Activated naive CD8-positive, alpha-beta T cell treated with anti-CD3 and anti-CD28 coated beads, Interleukin-2, amount 50 U/mL, for 24 hours (primary cell): ENCODE measurements around the gene BMAL2.

Source experiments
- ATAC-seq: fragments of 150-1000 bp; cut with Tn5 transposase; one replicate; pipeline ENCODE4 v1.10.0; 2021
- DNase-seq: peaks from one replicate; pipeline ENCODE4 v3.0.0; 2021
- H3K27ac Mint-ChIP-seq: one replicate; pipeline ENCODE4 v1.8.0; 2021; ENCODE audit warnings: mild to moderate bottlenecking, mixed read lengths
- H3K27me3 Mint-ChIP-seq: one replicate; pipeline ENCODE4 v1.8.0; 2021; ENCODE audit warnings: mixed read lengths
- H3K36me3 Mint-ChIP-seq: one replicate; pipeline ENCODE4 v1.8.0; 2021; ENCODE audit warnings: low read depth, mixed read lengths
- H3K4me1 Mint-ChIP-seq: one replicate; pipeline ENCODE4 v1.8.0; 2021; ENCODE audit warnings: mixed read lengths
- H3K4me3 Mint-ChIP-seq: one replicate; pipeline ENCODE4 v1.8.0; 2021; ENCODE audit warnings: mild to moderate bottlenecking, moderate library complexity, mixed read lengths
- H3K9me3 Mint-ChIP-seq: one replicate; pipeline ENCODE4 v1.8.0; 2021; ENCODE audit warnings: mixed read lengths

Gene BMAL2

GRCh38 chr12:27334721-27335082 is 2.1 kb downstream of the BMAL2 start:
- Mint-ChIP-seq H3K27ac (no peak overlapping the region), H3K36me3 (no peaks in the 10 kb centered on the region), H3K4me1 (peaks cover 39% of the 10 kb centered on the region), H3K4me3 (no peak overlapping the region), H3K9me3 (no peaks in the 10 kb centered on the region), H3K27me3 (peaks cover 36% of the 10 kb centered on the region)
- no peak for ATAC-seq
- DNase-seq = no peak

- H3K4me3 Mint-ChIP-seq = no peak overlapping the region
- no peaks in the 10 kb centered on the region for H3K36me3 Mint-ChIP-seq
- ATAC-seq (no peak), DNase-seq (no peak)
- peaks cover 39% of the 10 kb centered on the region for H3K27me3 Mint-ChIP-seq
- H3K9me3 Mint-ChIP-seq = no peaks in the 10 kb centered on the region
- no peak overlapping the region for H3K27ac Mint-ChIP-seq
- peaks cover 35% of the 10 kb centered on the region for H3K4me1 Mint-ChIP-seq
Measured at GRCh38 chr12:27335364-27336281, 3.0 kb downstream of the BMAL2 start.

- ATAC-seq (no peak), DNase-seq (no peak)
- no peak overlapping the region for H3K27ac Mint-ChIP-seq
- peaks cover 28% of the 10 kb centered on the region for H3K4me1 Mint-ChIP-seq
- H3K9me3 Mint-ChIP-seq = no peaks in the 10 kb centered on the region
- H3K4me3 Mint-ChIP-seq = no peak overlapping the region
- peaks cover 39% of the 10 kb centered on the region for H3K27me3 Mint-ChIP-seq
- H3K36me3 Mint-ChIP-seq = no peaks in the 10 kb centered on the region
Measured at GRCh38 chr12:27336282-27336653, 3.6 kb downstream of the BMAL2 start.

- Mint-ChIP-seq H3K27me3 (peaks cover 35% of the 10 kb centered on the region), H3K27ac (no peak overlapping the region), H3K4me3 (no peak overlapping the region), H3K9me3 (no peaks in the 10 kb centered on the region), H3K36me3 (no peaks in the 10 kb centered on the region), H3K4me1 (peaks cover 17% of the 10 kb centered on the region)
- ATAC-seq (no peak), DNase-seq (no peak)
Measured at GRCh38 chr12:27337376-27337775, 4.7 kb downstream of the BMAL2 start.

- H3K9me3 Mint-ChIP-seq = no peaks in the 10 kb centered on the region
- H3K4me1 Mint-ChIP-seq = peaks cover 13% of the 10 kb centered on the region
- H3K27me3 Mint-ChIP-seq = peaks cover 34% of the 10 kb centered on the region
- no peak overlapping the region for H3K4me3 Mint-ChIP-seq
- no peaks in the 10 kb centered on the region for H3K36me3 Mint-ChIP-seq
- DNase-seq (no peak), ATAC-seq (no peak)
- no peak overlapping the region for H3K27ac Mint-ChIP-seq
Measured at GRCh38 chr12:27338473-27338872, 5.8 kb downstream of the BMAL2 start.

- Mint-ChIP-seq H3K27me3 (peaks cover 12% of the 10 kb centered on the region), H3K36me3 (no peaks in the 10 kb centered on the region), H3K4me3 (no peak overlapping the region), H3K4me1 (peaks cover 3% of the 10 kb centered on the region), H3K27ac (no peak overlapping the region), H3K9me3 (no peaks in the 10 kb centered on the region)
- no peak for DNase-seq
- ATAC-seq = no peak
Measured at GRCh38 chr12:27340971-27341370, 8.3 kb downstream of the BMAL2 start.

- Mint-ChIP-seq H3K9me3 (no peaks in the 10 kb centered on the region), H3K36me3 (no peaks in the 10 kb centered on the region)
Measured at GRCh38 chr12:27342536-27342935, 9.9 kb downstream of the BMAL2 start.

GRCh38 chr12:27343255-27344000 is 10.8 kb downstream of the BMAL2 start:
- peaks cover 5% of the 10 kb centered on the region for H3K27me3 Mint-ChIP-seq
- H3K9me3 Mint-ChIP-seq = no peaks in the 10 kb centered on the region
- no peak for DNase-seq

More at GRCh38 chr12:27342536-27342935, 9.9 kb downstream of the BMAL2 start:
- Mint-ChIP-seq H3K4me1 (peaks cover 3% of the 10 kb centered on the region), H3K4me3 (no peak overlapping the region), H3K27me3 (peaks cover 7% of the 10 kb centered on the region), H3K27ac (no peak overlapping the region)
- no peak for ATAC-seq
- no peak for DNase-seq

GRCh38 chr12:27344246-27344645 is 11.6 kb downstream of the BMAL2 start:
- Mint-ChIP-seq H3K27me3 (peaks cover 5% of the 10 kb centered on the region), H3K4me3 (no peak overlapping the region), H3K27ac (no peak overlapping the region), H3K9me3 (no peaks in the 10 kb centered on the region), H3K36me3 (no peaks in the 10 kb centered on the region), H3K4me1 (no peaks in the 10 kb centered on the region)
- ATAC-seq = no peak
- DNase-seq = no peak

More at GRCh38 chr12:27343255-27344000, 10.8 kb downstream of the BMAL2 start:
- Mint-ChIP-seq H3K4me3 (no peak overlapping the region), H3K4me1 (peaks cover under 1% of the 10 kb centered on the region), H3K27ac (no peak overlapping the region), H3K36me3 (no peaks in the 10 kb centered on the region)
- ATAC-seq = no peak

- Mint-ChIP-seq H3K9me3 (no peaks in the 10 kb centered on the region), H3K27ac (no peak overlapping the region), H3K27me3 (peaks cover 5% of the 10 kb centered on the region), H3K36me3 (no peaks in the 10 kb centered on the region), H3K4me3 (no peak overlapping the region), H3K4me1 (no peaks in the 10 kb centered on the region)
- ATAC-seq (no peak), DNase-seq (no peak)
Measured at GRCh38 chr12:27344760-27345159, 12.1 kb downstream of the BMAL2 start.

GRCh38 chr12:27345376-27345775 is 12.7 kb downstream of the BMAL2 start:
- H3K9me3 Mint-ChIP-seq = no peaks in the 10 kb centered on the region
- no peak overlapping the region for H3K4me3 Mint-ChIP-seq
- H3K27me3 Mint-ChIP-seq = peaks cover 3% of the 10 kb centered on the region
- DNase-seq (no peak), ATAC-seq (no peak)
- H3K36me3 Mint-ChIP-seq = no peaks in the 10 kb centered on the region
- H3K4me1 Mint-ChIP-seq = no peaks in the 10 kb centered on the region
- no peak overlapping the region for H3K27ac Mint-ChIP-seq

GRCh38 chr12:27347779-27348178 is 15.1 kb downstream of the BMAL2 start:
- Mint-ChIP-seq H3K4me3 (no peak overlapping the region), H3K9me3 (no peaks in the 10 kb centered on the region), H3K4me1 (no peaks in the 10 kb centered on the region), H3K27ac (no peak overlapping the region), H3K36me3 (no peaks in the 10 kb centered on the region), H3K27me3 (no peaks in the 10 kb centered on the region)
- ATAC-seq (no peak), DNase-seq (no peak)

- DNase-seq (no peak), ATAC-seq (no peak)
- Mint-ChIP-seq H3K36me3 (no peaks in the 10 kb centered on the region), H3K27me3 (no peaks in the 10 kb centered on the region), H3K27ac (no peak overlapping the region), H3K4me1 (no peaks in the 10 kb centered on the region), H3K9me3 (no peaks in the 10 kb centered on the region), H3K4me3 (no peak overlapping the region)
Measured at GRCh38 chr12:27351476-27351875, 18.8 kb downstream of the BMAL2 start.

GRCh38 chr12:27355486-27355885 is 22.9 kb downstream of the BMAL2 start:
- no peak for ATAC-seq
- DNase-seq = no peak
- Mint-ChIP-seq H3K4me3 (no peak overlapping the region), H3K27ac (no peak overlapping the region), H3K4me1 (no peaks in the 10 kb centered on the region), H3K27me3 (peaks cover 9% of the 10 kb centered on the region), H3K36me3 (no peaks in the 10 kb centered on the region), H3K9me3 (no peaks in the 10 kb centered on the region)

GRCh38 chr12:27355979-27356378 is 23.3 kb downstream of the BMAL2 start:
- DNase-seq (no peak), ATAC-seq (no peak)
- Mint-ChIP-seq H3K27ac (no peak overlapping the region), H3K4me3 (no peak overlapping the region), H3K4me1 (no peaks in the 10 kb centered on the region), H3K36me3 (no peaks in the 10 kb centered on the region), H3K9me3 (no peaks in the 10 kb centered on the region), H3K27me3 (peaks cover 9% of the 10 kb centered on the region)
